SKM-1 treated with dmso at 0.1 percent for 144 hours (cell line): Measurements from ENCODE around the gene MYOZ3.

Experiments
- DNase-seq: peaks from one replicate; lab custom pipeline; 2025; ENCODE audit not compliant: unreplicated experiment; lab: John Stamatoyannopoulos, UW

MYOZ3 gene

GRCh38 chr5:150658699-150659265 is 2.3 kb upstream of the MYOZ3 start:
- no peak for DNase-seq

- DNase-seq: no peak
Observed at GRCh38 chr5:150659360-150660107, 1.5 kb upstream of the MYOZ3 start.

- DNase-seq: no peak
Observed at GRCh38 chr5:150660108-150660831, 781 bp upstream of the MYOZ3 start.

GRCh38 chr5:150661821-150662596 is 958 bp downstream of the MYOZ3 start:
- DNase-seq: no peak

GRCh38 chr5:150662731-150663516 is 1.9 kb downstream of the MYOZ3 start:
- DNase-seq: no peak

GRCh38 chr5:150663936-150664335 is 2.9 kb downstream of the MYOZ3 start:
- no peak for DNase-seq

GRCh38 chr5:150665044-150665443 is 4.0 kb downstream of the MYOZ3 start:
- DNase-seq: no peak

- DNase-seq: no peak
Observed at GRCh38 chr5:150670275-150670947, 9.4 kb downstream of the MYOZ3 start.

- no peak for DNase-seq
Observed at GRCh38 chr5:150670948-150671310, 9.9 kb downstream of the MYOZ3 start.

- no peak for DNase-seq
Observed at GRCh38 chr5:150671509-150672236, 10.6 kb downstream of the MYOZ3 start.

- peak; percentile 6 for DNase-seq
Observed at GRCh38 chr5:150672237-150672883, 11.3 kb downstream of the MYOZ3 start.

- DNase-seq: no peak
Observed at GRCh38 chr5:150672884-150673275, 11.8 kb downstream of the MYOZ3 start.

- DNase-seq: no peak
Observed at GRCh38 chr5:150674341-150674821, 13.3 kb downstream of the MYOZ3 start.

GRCh38 chr5:150675069-150675468 is 14.0 kb downstream of the MYOZ3 start:
- DNase-seq: peak; percentile 35

- DNase-seq: no peak
Observed at GRCh38 chr5:150676578-150676977, 15.5 kb downstream of the MYOZ3 start.

GRCh38 chr5:150689120-150689519 is 28.1 kb downstream of the MYOZ3 start:
- no peak for DNase-seq

GRCh38 chr5:150690760-150691159 is 29.7 kb downstream of the MYOZ3 start:
- no peak for DNase-seq

- DNase-seq: no peak
Observed at GRCh38 chr5:150692276-150692675, 31.2 kb downstream of the MYOZ3 start.

- DNase-seq: no peak
Observed at GRCh38 chr5:150694612-150695011, 33.6 kb downstream of the MYOZ3 start.
